Keratinocyte (primary cell): ENCODE data around the gene AP5Z1. TPM values are rescaled to one million over a fixed set of nuclear protein-coding genes. Genes with fewer than 3 reads are reported as not detected.
A peak's percentile ranks its signal among the peaks of the same experiment; 100 is the strongest.

Experiments
- DNase-seq: peaks from one replicate; pipeline ENCODE4 v3.0.0-alpha.2; 2011; ENCODE audit warnings: low read depth, missing footprints, low spot score
- FAIRE-seq: peaks from 2 replicates; lab custom pipeline; 2011; peaks lifted over from hg19 to GRCh38; lab: Jason Lieb, UNC
- H2AFZ ChIP-seq: 2 replicates; pipeline ENCODE4 v1.6.0; 2012; ENCODE audit warnings: low read length, control low read depth, inconsistent platforms; ENCODE audit not compliant: control insufficient read depth
- H3K27ac ChIP-seq: 2 replicates; pipeline ENCODE4 v1.5.1; 2011; ENCODE audit warnings: low read length; ENCODE audit not compliant: control insufficient read depth, insufficient read depth
- H3K27me3 ChIP-seq: 3 replicates; pipeline ENCODE4 v1.6.0; 2011; ENCODE audit warnings: low read length; ENCODE audit not compliant: control insufficient read depth, insufficient read depth; ENCODE audit errors: extremely low read depth
- H3K36me3 ChIP-seq, 2 experiments: 2 replicates in 1 of 2; 3 replicates in 1 of 2; pipeline ENCODE4 v1.5.1; 2011; ENCODE audit warnings: low read length in 2 of 2, mild to moderate bottlenecking in 1 of 2; ENCODE audit not compliant: control insufficient read depth in 2 of 2, insufficient read depth in 2 of 2; ENCODE audit errors: extremely low read depth in 1 of 2
- H3K4me1 ChIP-seq: 3 replicates; pipeline ENCODE4 v1.5.1; 2011; ENCODE audit warnings: low read length; ENCODE audit not compliant: control insufficient read depth, insufficient read depth; ENCODE audit errors: extremely low read depth
- H3K4me2 ChIP-seq: 3 replicates; pipeline ENCODE4 v1.6.0; 2011; ENCODE audit warnings: low read depth, low read length; ENCODE audit not compliant: control insufficient read depth, insufficient read depth; ENCODE audit errors: extremely low read depth
- H3K4me3 ChIP-seq, 3 experiments: fragments of 200-600 bp in 1 of 3; sonication (generic) in 1 of 3; 2 replicates in 2 of 3; 3 replicates in 1 of 3; pipeline ENCODE4 v1.5.1; 2011 to 2016; ENCODE audit warnings: low read length in 3 of 3, mild to moderate bottlenecking in 3 of 3, control low read depth in 2 of 3, inconsistent platforms in 1 of 3, low read depth in 1 of 3, mixed read lengths in 1 of 3, mixed run types in 1 of 3, moderate library complexity in 1 of 3; ENCODE audit not compliant: control insufficient read depth in 2 of 3, insufficient read depth in 2 of 3; ENCODE audit errors: extremely low read depth in 1 of 3
- H3K79me2 ChIP-seq: 2 replicates; pipeline ENCODE4 v1.6.0; 2012; ENCODE audit warnings: low read length; ENCODE audit not compliant: control insufficient read depth, insufficient read depth
- H3K9ac ChIP-seq: 3 replicates; pipeline ENCODE4 v1.6.0; 2011; ENCODE audit warnings: low read length; ENCODE audit not compliant: control insufficient read depth, insufficient read depth; ENCODE audit errors: extremely low read depth
- H3K9me1 ChIP-seq: 3 replicates; pipeline ENCODE4 v1.6.0; 2011; ENCODE audit warnings: low read length; ENCODE audit not compliant: control insufficient read depth, insufficient read depth; ENCODE audit errors: extremely low read depth
- H3K9me3 ChIP-seq: 2 replicates; pipeline ENCODE4 v1.5.1; 2012; ENCODE audit warnings: low read depth, low read length; ENCODE audit not compliant: control insufficient read depth
- H4K20me1 ChIP-seq: 3 replicates; pipeline ENCODE4 v1.6.0; 2011; ENCODE audit warnings: low read length; ENCODE audit not compliant: control insufficient read depth, insufficient read depth; ENCODE audit errors: extremely low read depth
- EZH2 ChIP-seq: IDR thresholded peaks from one replicate; pipeline ENCODE4 v1.6.1; 2012; ENCODE audit warnings: inconsistent platforms, mild to moderate bottlenecking, low read length, moderate library complexity
- dilution Hi-C: fragments of 300-500 bp; cut with MboI; formaldehyde crosslinking; loops from one replicate; pipeline ENCODE4 v1.7.0; 2020; ENCODE audit warnings: low sequenced_read_pairs; ENCODE audit not compliant: extremely low pct_ligation_motif_present
- polyA plus RNA-seq, 5 experiments: library from polyadenylated mRNA; depleted of rRNA in 3 of 5; stranded (reverse) in 3 of 5; stranded (forward) in 1 of 5; unstranded in 1 of 5; fragments of >200 nt; gene quantifications; 1 replicate in 1 of 5; 2 replicates in 3 of 5; 3 replicates in 1 of 5; pipeline versions ENCODE4 v1.2.1 to v1.2.3, GENCODE V29; 2011 to 2012; ENCODE audit warnings: missing spikeins in 2 of 5, low read depth in 1 of 5, low replicate concordance in 1 of 5
- TF ChIP-seq, protein P1 (sequence below), 3 experiments: IDR thresholded peaks in 1 of 3; conservative IDR thresholded peaks in 1 of 3; optimal IDR thresholded peaks in 1 of 3; 2 replicates in 2 of 3; 3 replicates in 1 of 3; pipeline versions ENCODE3 to v1.5.1; 2011; ENCODE audit warnings: low read length in 3 of 3, mild to moderate bottlenecking in 3 of 3, moderate library complexity in 2 of 3, control low read depth in 1 of 3, inconsistent platforms in 1 of 3; ENCODE audit not compliant: insufficient read depth in 2 of 3; ENCODE audit errors: extremely low read depth in 1 of 3

The AP5Z1 gene
- polyA plus RNA-seq, 1 donor (not counting 4 experiments of a cell fraction or from before 2014, with no cell fraction given) = 12.6 TPM

DNA sequence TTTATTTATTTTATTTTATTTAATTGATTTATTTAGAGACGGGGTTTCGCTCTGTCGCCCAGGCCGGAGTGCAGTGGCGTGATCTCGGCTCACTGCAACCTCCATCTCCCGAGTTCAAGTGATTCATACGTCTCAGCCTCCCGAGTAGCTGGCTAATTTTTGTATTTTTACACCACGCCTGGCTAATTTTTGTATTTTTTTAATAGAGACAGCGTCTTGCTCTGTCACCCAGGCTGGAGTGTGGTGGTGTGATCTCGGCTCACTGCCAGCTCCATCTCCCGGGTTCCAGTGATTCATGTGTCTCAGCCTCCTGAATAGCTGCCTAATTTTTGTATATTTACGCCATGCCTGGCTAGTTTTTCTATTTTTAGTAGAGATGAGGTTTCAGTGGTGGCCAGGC, 34.2 kb downstream of the AP5Z1 start:
- Histone ChIP-seq H3K79me2 (no peaks in the 10 kb centered on the region), H3K9me3 (no peaks in the 10 kb centered on the region), H2AFZ (no peak overlapping the region), H4K20me1 (no peaks in the 10 kb centered on the region), H3K9me1 (no peaks in the 10 kb centered on the region), H3K9ac (no peak overlapping the region), H3K4me1 (no peaks in the 10 kb centered on the region), H3K27me3 (peaks cover 32% of the 10 kb centered on the region), H3K36me3 (no peaks in the 10 kb centered on the region), H3K4me2 (no peak overlapping the region), H3K4me3 (no peak overlapping the region), H3K27ac (no peak overlapping the region)
- FAIRE-seq = no peak
- TF ChIP-seq, protein P1, sequence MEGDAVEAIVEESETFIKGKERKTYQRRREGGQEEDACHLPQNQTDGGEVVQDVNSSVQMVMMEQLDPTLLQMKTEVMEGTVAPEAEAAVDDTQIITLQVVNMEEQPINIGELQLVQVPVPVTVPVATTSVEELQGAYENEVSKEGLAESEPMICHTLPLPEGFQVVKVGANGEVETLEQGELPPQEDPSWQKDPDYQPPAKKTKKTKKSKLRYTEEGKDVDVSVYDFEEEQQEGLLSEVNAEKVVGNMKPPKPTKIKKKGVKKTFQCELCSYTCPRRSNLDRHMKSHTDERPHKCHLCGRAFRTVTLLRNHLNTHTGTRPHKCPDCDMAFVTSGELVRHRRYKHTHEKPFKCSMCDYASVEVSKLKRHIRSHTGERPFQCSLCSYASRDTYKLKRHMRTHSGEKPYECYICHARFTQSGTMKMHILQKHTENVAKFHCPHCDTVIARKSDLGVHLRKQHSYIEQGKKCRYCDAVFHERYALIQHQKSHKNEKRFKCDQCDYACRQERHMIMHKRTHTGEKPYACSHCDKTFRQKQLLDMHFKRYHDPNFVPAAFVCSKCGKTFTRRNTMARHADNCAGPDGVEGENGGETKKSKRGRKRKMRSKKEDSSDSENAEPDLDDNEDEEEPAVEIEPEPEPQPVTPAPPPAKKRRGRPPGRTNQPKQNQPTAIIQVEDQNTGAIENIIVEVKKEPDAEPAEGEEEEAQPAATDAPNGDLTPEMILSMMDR (optimal IDR thresholded peaks at IDR 0.05 in 1 of 3, IDR thresholded peaks at IDR 0.05 in 1 of 3, conservative IDR thresholded peaks at IDR 0.05 in 1 of 3; ENCODE audit: extremely low read depth in 1 of 3, insufficient read depth in 2 of 3, low read length in 3 of 3) = no peak
- TF ChIP-seq EZH2 = no peak
- DNase-seq = no peak
- dilution Hi-C loops = no loop called here

DNA sequence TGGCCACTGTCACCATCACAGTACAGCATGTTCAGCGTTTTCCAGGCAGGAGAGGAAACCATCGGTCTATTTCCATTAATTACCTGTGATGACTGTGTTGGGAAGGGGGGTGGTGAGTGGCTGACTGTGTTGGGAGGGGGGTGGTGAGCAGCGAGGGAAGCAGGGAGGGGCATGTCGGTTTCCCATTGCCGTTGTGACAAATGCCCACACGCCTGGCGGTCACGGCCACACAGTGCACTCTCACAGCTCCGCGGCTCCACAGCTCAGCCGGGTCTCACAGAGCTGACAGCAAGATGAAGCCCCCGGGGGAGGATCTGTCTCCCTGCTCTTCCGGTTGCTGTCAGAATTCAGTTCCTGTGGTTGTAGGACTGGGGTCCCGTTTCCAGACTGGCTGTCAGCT, 39.0 kb downstream of the AP5Z1 start:
- Histone ChIP-seq H3K4me2 (no peak overlapping the region), H3K9me3 (no peaks in the 10 kb centered on the region), H2AFZ (no peak overlapping the region), H3K4me3 (no peak overlapping the region), H3K27ac (no peak overlapping the region), H3K79me2 (no peaks in the 10 kb centered on the region), H3K36me3 (no peaks in the 10 kb centered on the region), H3K4me1 (no peaks in the 10 kb centered on the region), H3K27me3 (peaks cover 11% of the 10 kb centered on the region), H4K20me1 (no peaks in the 10 kb centered on the region), H3K9ac (no peak overlapping the region), H3K9me1 (no peaks in the 10 kb centered on the region)
- TF ChIP-seq, protein P1 (optimal IDR thresholded peaks at IDR 0.05 in 1 of 3, IDR thresholded peaks at IDR 0.05 in 1 of 3, conservative IDR thresholded peaks at IDR 0.05 in 1 of 3; ENCODE audit: extremely low read depth in 1 of 3, insufficient read depth in 2 of 3, low read length in 3 of 3) = peak in 1 of 3 experiments; percentile 7
- TF ChIP-seq EZH2 = no peak
- FAIRE-seq = no peak
- no peak for DNase-seq
- dilution Hi-C loops = no loop called here
